ENCODE data around the gene TBC1D20. TPM values are rescaled to one million over a fixed set of nuclear protein-coding genes. Genes with fewer than 3 reads are reported as not detected.
"Not testable (repeated sequence)": the region's sequence is repeated elsewhere in the genome, so short reads cannot be mapped to it uniquely, and the experiment has no call there.

The TBC1D20 gene
- polyA plus RNA-seq, 1 donor = 28.1 TPM

GRCh38 chr20:400454-401275 lies 61.7 kb downstream of the TBC1D20 start:
- DNase-seq = no peak

- no peak for DNase-seq
Measured at GRCh38 chr20:400128-400453, 62.2 kb downstream of the TBC1D20 start.

GRCh38 chr20:399182-399707 lies 63.1 kb downstream of the TBC1D20 start:
- DNase-seq = no peak

GRCh38 chr20:397432-398237 lies 64.7 kb downstream of the TBC1D20 start:
- DNase-seq = no peak

GRCh38 chr20:396619-397431 lies 65.5 kb downstream of the TBC1D20 start:
- DNase-seq = no peak

- no peak for DNase-seq
Measured at GRCh38 chr20:396252-396618, 66.1 kb downstream of the TBC1D20 start.

GRCh38 chr20:393296-393695 lies 69.0 kb downstream of the TBC1D20 start:
- not testable (repeated sequence) for DNase-seq

GRCh38 chr20:391041-391711 lies 71.2 kb downstream of the TBC1D20 start:
- DNase-seq = no peak

- DNase-seq = no peak
Measured at GRCh38 chr20:389220-389619, 73.1 kb downstream of the TBC1D20 start.

GRCh38 chr20:388034-388994 lies 74.0 kb downstream of the TBC1D20 start:
- DNase-seq = no peak

GRCh38 chr20:387520-387919 lies 74.8 kb downstream of the TBC1D20 start:
- DNase-seq = no peak

GRCh38 chr20:386634-387033 lies 75.7 kb downstream of the TBC1D20 start:
- DNase-seq = not testable (repeated sequence)

Other genes starting within 250 kb of the TBC1D20 start
- gene DEFB129, start 235.3 kb downstream of the TBC1D20 start, polyA plus RNA-seq (ENCODE audit: insufficient read length) = not detected
- gene DEFB132, start 204.8 kb downstream of the TBC1D20 start, polyA plus RNA-seq (ENCODE audit: insufficient read length) = not detected
- gene C20orf96, start 171.8 kb downstream of the TBC1D20 start, polyA plus RNA-seq (ENCODE audit: insufficient read length) = 11.1 TPM
- 30.1 TPM for gene ZCCHC3, start 165.0 kb downstream of the TBC1D20 start, polyA plus RNA-seq (ENCODE audit: insufficient read length)
- 29.8 TPM for gene SOX12, start 137.0 kb downstream of the TBC1D20 start, polyA plus RNA-seq (ENCODE audit: insufficient read length)
- 28.4 TPM for gene NRSN2, start 115.4 kb downstream of the TBC1D20 start, polyA plus RNA-seq (ENCODE audit: insufficient read length)
- 3.3 TPM for gene TRIB3, start 81.8 kb downstream of the TBC1D20 start, polyA plus RNA-seq (ENCODE audit: insufficient read length)
- gene RBCK1, start 54.2 kb downstream of the TBC1D20 start, polyA plus RNA-seq (ENCODE audit: insufficient read length) = 55.3 TPM
- 111 TPM for gene CSNK2A1, start 81.3 kb upstream of the TBC1D20 start, polyA plus RNA-seq (ENCODE audit: insufficient read length)
- gene TCF15, start 147.8 kb upstream of the TBC1D20 start, polyA plus RNA-seq (ENCODE audit: insufficient read length) = 4.5 TPM
- gene SRXN1, start 190.7 kb upstream of the TBC1D20 start, polyA plus RNA-seq (ENCODE audit: insufficient read length) = 7.5 TPM
- not detected for gene SCRT2, start 213.3 kb upstream of the TBC1D20 start, polyA plus RNA-seq (ENCODE audit: insufficient read length)

All from hindlimb muscle (tissue), 1 donor.